Smooth muscle cell (in vitro differentiated cells): ENCODE measurements around the gene CYBRD1. TPM values are rescaled to one million over a fixed set of nuclear protein-coding genes. Genes with fewer than 3 reads are reported as not detected.

Experiments used
- DNase-seq: peaks from one replicate; lab custom pipeline; 2025; ENCODE audit not compliant: unreplicated experiment; lab: John Stamatoyannopoulos, UW
- H2AFZ ChIP-seq: fragments of 200-600 bp; sonication (generic); 2 replicates; pipeline ENCODE4 v1.6.0; 2016; ENCODE audit warnings: antibody characterized with exemption, low read depth, mild to moderate bottlenecking
- H3F3A ChIP-seq: fragments of 200-600 bp; sonication (generic); 2 replicates; pipeline ENCODE4 v1.6.0; 2017; ENCODE audit warnings: antibody characterized with exemption, low read depth
- H3K27ac ChIP-seq: fragments of 200-600 bp; sonication (generic); 2 replicates; pipeline ENCODE4 v1.5.1; 2016; ENCODE audit warnings: low read depth, mild to moderate bottlenecking
- H3K27me3 ChIP-seq: fragments of 200-600 bp; sonication (generic); 2 replicates; pipeline ENCODE4 v1.6.1; 2016; ENCODE audit warnings: low read depth, mild to moderate bottlenecking
- H3K36me3 ChIP-seq: fragments of 200-600 bp; sonication (generic); 2 replicates; pipeline ENCODE4 v1.5.1; 2016; ENCODE audit warnings: low read depth
- H3K4me1 ChIP-seq: fragments of 200-600 bp; sonication (generic); 2 replicates; pipeline ENCODE4 v1.5.1; 2016; ENCODE audit warnings: low read depth
- H3K4me2 ChIP-seq: fragments of 200-600 bp; sonication (generic); 2 replicates; pipeline ENCODE4 v1.6.0; 2016; ENCODE audit warnings: mild to moderate bottlenecking
- H3K4me3 ChIP-seq: fragments of 200-600 bp; sonication (generic); 2 replicates; pipeline ENCODE4 v1.5.1; 2016; ENCODE audit warnings: mild to moderate bottlenecking
- H3K79me2 ChIP-seq: fragments of 200-600 bp; sonication (generic); 2 replicates; pipeline ENCODE4 v1.6.0; 2016; ENCODE audit warnings: low read depth, mild to moderate bottlenecking
- H3K9ac ChIP-seq: fragments of 200-600 bp; sonication (generic); 2 replicates; pipeline ENCODE4 v1.6.0; 2016; ENCODE audit warnings: low read depth
- H3K9me3 ChIP-seq: fragments of 200-600 bp; sonication (generic); replicated peaks from 2 replicates; pipeline ENCODE4 v1.5.1; 2016; ENCODE audit warnings: low read depth
- H4K20me1 ChIP-seq: fragments of 200-600 bp; sonication (generic); 2 replicates; pipeline ENCODE4 v1.6.0; 2016; ENCODE audit warnings: low read depth
- WGBS: methylation state at CpG from one replicate; pipeline ENCODE4 v1.1.7; 2016; ENCODE audit warnings: low lambda C conversion rate; 5-methylcytosine and 5-hydroxymethylcytosine counted together
- polyA plus RNA-seq: library from polyadenylated mRNA; unstranded; fragments of >200 nt; fragmentation: Nextera tagmentation; extraction: Ambion mirVana; gene quantifications from 2 replicates; pipeline ENCODE4 v1.2.1, GENCODE V29; 2016
- total RNA-seq: library from RNA; depleted of rRNA; stranded (reverse); fragments of >200 nt; gene quantifications from 2 replicates; pipeline ENCODE4 v1.2.3, GENCODE V29; 2014
- TF ChIP-seq, protein P1 (sequence below): fragments of 200-600 bp; sonication (generic); IDR thresholded peaks from 2 replicates; pipeline ENCODE4 v1.5.1; 2017; ENCODE audit warnings: borderline replicate concordance, mild to moderate bottlenecking, antibody characterized with exemption; ENCODE audit not compliant: insufficient read depth, poor library complexity, severe bottlenecking

Gene CYBRD1
- total and polyA plus RNA-seq, 2 experiments from 2014 or later: 41.3 to 61.5 TPM

DNA sequence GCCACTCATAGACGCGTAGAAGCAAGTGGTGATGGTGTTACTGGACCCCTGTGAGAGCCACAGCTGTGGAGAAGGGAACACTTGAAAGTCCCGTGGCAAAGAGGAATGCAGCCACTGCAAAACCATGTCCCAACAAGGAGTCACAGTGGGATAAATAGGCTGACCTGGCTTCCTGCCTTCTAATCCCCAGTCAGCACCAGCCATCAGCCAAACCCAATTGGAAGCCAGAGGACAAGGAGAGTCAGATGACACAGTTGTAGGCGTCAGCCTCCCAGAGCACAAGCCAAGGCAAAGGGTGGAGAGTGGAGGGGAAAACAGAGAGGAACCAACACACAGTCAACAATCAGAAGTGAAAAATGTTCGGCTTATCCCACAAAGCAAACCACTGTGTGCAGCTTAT lies 5.5 kb upstream of the CYBRD1 start:
- Histone ChIP-seq H3F3A (no peaks in the 10 kb centered on the region), H3K36me3 (no peaks in the 10 kb centered on the region), H3K4me3 (no peak overlapping the region), H3K9me3 (no peaks in the 10 kb centered on the region), H3K4me2 (no peak overlapping the region), H4K20me1 (no peaks in the 10 kb centered on the region), H3K27ac (no peak overlapping the region), H2AFZ (no peak overlapping the region), H3K4me1 (no peaks in the 10 kb centered on the region), H3K79me2 (no peaks in the 10 kb centered on the region), H3K9ac (no peak overlapping the region), H3K27me3 (no peaks in the 10 kb centered on the region)
- TF ChIP-seq, protein P1, sequence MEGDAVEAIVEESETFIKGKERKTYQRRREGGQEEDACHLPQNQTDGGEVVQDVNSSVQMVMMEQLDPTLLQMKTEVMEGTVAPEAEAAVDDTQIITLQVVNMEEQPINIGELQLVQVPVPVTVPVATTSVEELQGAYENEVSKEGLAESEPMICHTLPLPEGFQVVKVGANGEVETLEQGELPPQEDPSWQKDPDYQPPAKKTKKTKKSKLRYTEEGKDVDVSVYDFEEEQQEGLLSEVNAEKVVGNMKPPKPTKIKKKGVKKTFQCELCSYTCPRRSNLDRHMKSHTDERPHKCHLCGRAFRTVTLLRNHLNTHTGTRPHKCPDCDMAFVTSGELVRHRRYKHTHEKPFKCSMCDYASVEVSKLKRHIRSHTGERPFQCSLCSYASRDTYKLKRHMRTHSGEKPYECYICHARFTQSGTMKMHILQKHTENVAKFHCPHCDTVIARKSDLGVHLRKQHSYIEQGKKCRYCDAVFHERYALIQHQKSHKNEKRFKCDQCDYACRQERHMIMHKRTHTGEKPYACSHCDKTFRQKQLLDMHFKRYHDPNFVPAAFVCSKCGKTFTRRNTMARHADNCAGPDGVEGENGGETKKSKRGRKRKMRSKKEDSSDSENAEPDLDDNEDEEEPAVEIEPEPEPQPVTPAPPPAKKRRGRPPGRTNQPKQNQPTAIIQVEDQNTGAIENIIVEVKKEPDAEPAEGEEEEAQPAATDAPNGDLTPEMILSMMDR: no peak
- WGBS: 69% methylated on average over 5 of the region's 5 CpGs
- no peak for DNase-seq

DNA sequence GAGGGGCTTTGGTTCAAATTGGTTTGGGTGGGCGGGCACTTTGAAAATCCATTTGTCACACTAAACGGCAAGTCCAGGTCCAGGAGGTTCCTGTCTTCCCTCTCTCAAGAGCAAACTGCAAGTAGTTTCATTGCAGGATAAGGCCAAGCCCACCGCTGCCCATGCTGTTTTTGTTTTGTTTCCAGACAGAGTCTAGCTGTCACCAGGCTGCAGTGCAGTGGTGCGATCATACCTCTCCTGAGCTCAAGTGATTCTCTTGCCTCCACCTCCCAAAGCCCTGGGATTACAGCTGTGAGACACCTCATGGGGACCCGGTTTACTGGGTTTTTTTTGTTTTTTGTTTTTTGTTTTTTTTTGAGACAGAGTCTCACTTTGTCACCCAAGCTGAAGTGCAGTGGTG lies 1.8 kb upstream of the CYBRD1 start:
- Histone ChIP-seq H3K9ac (no peak overlapping the region), H3K4me3 (no peak overlapping the region), H3K4me2 (no peak overlapping the region), H2AFZ (no peak overlapping the region), H3K79me2 (peaks cover 12% of the 10 kb centered on the region), H3K4me1 (no peaks in the 10 kb centered on the region), H3K9me3 (no peaks in the 10 kb centered on the region), H3F3A (no peaks in the 10 kb centered on the region), H4K20me1 (peaks cover 4% of the 10 kb centered on the region), H3K27me3 (no peaks in the 10 kb centered on the region), H3K27ac (no peak overlapping the region), H3K36me3 (no peaks in the 10 kb centered on the region)
- WGBS: 90% methylated on average over 5 of the region's 5 CpGs
- no peak for DNase-seq
- TF ChIP-seq, protein P1: no peak

DNA sequence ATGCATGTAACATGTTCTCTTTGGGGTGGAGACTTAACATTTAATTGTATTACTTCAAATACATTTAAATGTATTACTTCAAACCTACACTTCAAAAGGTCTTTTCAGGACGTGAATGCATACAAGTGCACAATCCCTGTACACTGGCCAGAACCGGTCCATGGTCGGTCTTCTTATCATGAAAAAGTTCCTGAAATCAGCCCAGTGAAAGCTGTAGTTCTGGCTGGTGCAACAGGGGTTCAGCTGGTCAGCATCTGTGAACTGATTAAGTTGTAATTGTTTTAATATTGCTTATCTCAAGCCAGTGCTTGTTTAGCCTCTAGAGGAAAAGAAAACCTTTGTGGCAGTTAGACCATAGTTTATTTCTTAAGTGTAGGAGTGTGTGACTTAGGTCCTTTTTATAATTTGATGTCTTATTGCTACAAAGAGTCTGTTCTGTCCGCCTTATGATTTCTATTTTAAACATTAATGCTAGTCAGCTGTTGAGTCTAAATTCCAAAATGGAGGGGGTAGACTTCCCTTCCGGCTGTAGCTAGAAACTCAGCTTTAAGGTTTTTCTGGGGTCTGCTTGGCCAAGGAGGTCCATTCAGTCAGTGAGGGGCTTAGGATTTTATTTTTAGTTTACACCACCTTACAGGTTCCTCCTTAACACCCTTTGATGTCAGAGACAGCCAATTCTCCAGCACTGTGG lies 768 bp upstream of the CYBRD1 start:
- peak overlapping the region; percentile 88 for H3K4me3 ChIP-seq
- no peaks in the 10 kb centered on the region for H3K4me1 ChIP-seq
- H3K9me3 ChIP-seq: no peaks in the 10 kb centered on the region
- TF ChIP-seq, protein P1: no peak
- peak overlapping the region; percentile 17 for H3K27ac ChIP-seq
- DNase-seq: no peak
- H2AFZ ChIP-seq: peak overlapping the region; percentile 92
- no peak overlapping the region for H3K9ac ChIP-seq
- H3K79me2 ChIP-seq: peaks cover 19% of the 10 kb centered on the region
- peak overlapping the region; percentile 99 for H3K4me2 ChIP-seq
- no peaks in the 10 kb centered on the region for H3K27me3 ChIP-seq
- H3K36me3 ChIP-seq: no peaks in the 10 kb centered on the region
- no peaks in the 10 kb centered on the region for H3F3A ChIP-seq
- 87% methylated on average over 5 of the region's 5 CpGs for WGBS
- peaks cover 5% of the 10 kb centered on the region for H4K20me1 ChIP-seq

DNA sequence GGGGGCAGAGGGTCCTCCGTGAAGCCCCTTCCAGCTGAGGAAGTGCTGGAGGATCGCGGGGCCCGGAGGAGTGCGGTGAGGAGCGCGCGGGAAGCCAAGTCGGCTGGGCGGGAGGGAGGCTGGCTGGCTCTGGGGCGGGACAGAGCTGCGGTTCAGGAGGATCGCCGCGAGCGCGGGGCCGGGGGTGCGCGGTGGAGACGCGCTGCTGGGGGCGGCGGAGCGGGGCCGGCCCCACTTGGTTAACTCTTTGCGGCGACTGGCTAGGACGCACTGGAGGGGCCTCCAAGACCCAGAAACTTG lies 464 bp downstream of the CYBRD1 start:
- H3K79me2 ChIP-seq: peaks cover 22% of the 10 kb centered on the region

More for the DNA sequence above, 464 bp downstream of the CYBRD1 start:
- H3K4me3 ChIP-seq: peak overlapping the region; percentile 88
- peak overlapping the region; percentile 99 for H3K4me2 ChIP-seq
- no peaks in the 10 kb centered on the region for H3F3A ChIP-seq
- H3K27ac ChIP-seq: peak overlapping the region; percentile 66
- peaks cover 5% of the 10 kb centered on the region for H4K20me1 ChIP-seq
- no peaks in the 10 kb centered on the region for H3K9me3 ChIP-seq
- DNase-seq: peak; percentile 66
- WGBS: 0% methylated on average over 23 of the region's 29 CpGs
- H2AFZ ChIP-seq: peak overlapping the region; percentile 92
- H3K27me3 ChIP-seq: no peaks in the 10 kb centered on the region
- no peaks in the 10 kb centered on the region for H3K36me3 ChIP-seq
- H3K4me1 ChIP-seq: no peaks in the 10 kb centered on the region
- TF ChIP-seq, protein P1: no peak
- H3K9ac ChIP-seq: peak overlapping the region; percentile 76
